ENCODE results near the gene ANK3. TPM values are rescaled to one million over a fixed set of nuclear protein-coding genes. Genes with fewer than 3 reads are reported as not detected.

ANK3 gene
- total RNA-seq, 4 donors from 2014 or later, result 118 to 161 (median 151) TPM

- H3K9me3 ChIP-seq, result no peaks in the 10 kb centered on the region
- H3K36me3 ChIP-seq, result no peaks in the 10 kb centered on the region
- no peaks in the 10 kb centered on the region for H3K27me3 ChIP-seq
- peaks cover 0 to 3% (median 0%) of the 10 kb centered on the region in 4 donors for H3K4me1 ChIP-seq
- peak in 2 of 3 donors; percentile 65 to 68 for DNase-seq
- no peak for TF ChIP-seq CTCF (IDR thresholded peaks at IDR 0.05)
- no peak for TF ChIP-seq POLR2A (IDR thresholded peaks at IDR 0.05)
- peak overlapping the region in 2 of 4 donors; percentile 3 to 55 for H3K27ac ChIP-seq
- no peak overlapping the region for H3K4me3 ChIP-seq
Measured at GRCh38 chr10:60351191-60351853, 38.4 kb downstream of the ANK3 start.

- Histone ChIP-seq H3K27ac (peak overlapping the region in 1 of 4 donors; percentile 3), H3K36me3 (no peaks in the 10 kb centered on the region), H3K9me3 (no peaks in the 10 kb centered on the region), H3K4me1 (peaks cover 0 to 3% (median 0%) of the 10 kb centered on the region in 4 donors), H3K27me3 (no peaks in the 10 kb centered on the region), H3K4me3 (no peak overlapping the region)
- TF ChIP-seq CTCF (IDR thresholded peaks at IDR 0.05), result no peak
- no peak for TF ChIP-seq POLR2A (IDR thresholded peaks at IDR 0.05)
- DNase-seq, result no peak
Measured at GRCh38 chr10:60350400-60350799, 39.3 kb downstream of the ANK3 start.

- H3K27me3 ChIP-seq, result no peaks in the 10 kb centered on the region
- peaks cover 0 to 3% (median 0%) of the 10 kb centered on the region in 4 donors for H3K4me1 ChIP-seq
- H3K9me3 ChIP-seq, result no peaks in the 10 kb centered on the region
- no peak overlapping the region for H3K4me3 ChIP-seq
- no peak overlapping the region for H3K27ac ChIP-seq
- TF ChIP-seq CTCF (IDR thresholded peaks at IDR 0.05), result no peak
- no peak for TF ChIP-seq POLR2A (IDR thresholded peaks at IDR 0.05)
- H3K36me3 ChIP-seq, result no peaks in the 10 kb centered on the region
- no peak for DNase-seq
Measured at GRCh38 chr10:60349426-60349825, 40.2 kb downstream of the ANK3 start.

GRCh38 chr10:60348982-60349381 lies 40.7 kb downstream of the ANK3 start:
- H3K9me3 ChIP-seq, result no peaks in the 10 kb centered on the region
- no peaks in the 10 kb centered on the region for H3K36me3 ChIP-seq
- H3K4me1 ChIP-seq, result peaks cover 0 to 3% (median 0%) of the 10 kb centered on the region in 4 donors
- no peak overlapping the region for H3K27ac ChIP-seq
- H3K4me3 ChIP-seq, result no peak overlapping the region
- no peak for DNase-seq
- TF ChIP-seq CTCF (IDR thresholded peaks at IDR 0.05) (no peak), POLR2A (IDR thresholded peaks at IDR 0.05) (no peak)
- H3K27me3 ChIP-seq, result no peaks in the 10 kb centered on the region

- Histone ChIP-seq H3K4me3 (no peak overlapping the region), H3K27ac (no peak overlapping the region), H3K27me3 (no peaks in the 10 kb centered on the region), H3K36me3 (no peaks in the 10 kb centered on the region), H3K4me1 (peaks cover 0 to 3% (median 0%) of the 10 kb centered on the region in 4 donors), H3K9me3 (no peaks in the 10 kb centered on the region)
- no peak for DNase-seq
- TF ChIP-seq POLR2A (IDR thresholded peaks at IDR 0.05) (no peak), CTCF (IDR thresholded peaks at IDR 0.05) (no peak)
Measured at GRCh38 chr10:60347270-60347669, 42.4 kb downstream of the ANK3 start.
